H9 (cell line): Measurements from ENCODE around the gene ATG13. TPM values are rescaled to one million over a fixed set of nuclear protein-coding genes. Genes with fewer than 3 reads are reported as not detected.

Experiments used
- DNase-seq: peaks from one replicate; pipeline ENCODE4 v3.0.0-alpha.2; 2017
- H2AFZ ChIP-seq: one replicate; pipeline ENCODE4 v1.6.1; 2013; ENCODE audit warnings: mild to moderate bottlenecking, low read length, control low read depth, moderate library complexity
- H2AK5ac ChIP-seq: 2 replicates; pipeline ENCODE4 v1.6.1; 2013; ENCODE audit warnings: low read length, control low read depth, mixed read lengths; ENCODE audit not compliant: insufficient read length
- H2BK120ac ChIP-seq: one replicate; pipeline ENCODE4 v1.6.1; 2013; ENCODE audit warnings: low read depth, mild to moderate bottlenecking, low read length, control low read depth, inconsistent platforms; ENCODE audit not compliant: poor library complexity, severe bottlenecking
- H2BK12ac ChIP-seq: 2 replicates; pipeline ENCODE4 v1.6.1; 2013; ENCODE audit warnings: low read length, control low read depth, mixed read lengths, low read depth; ENCODE audit not compliant: insufficient read length
- H2BK15ac ChIP-seq: 2 replicates; pipeline ENCODE4 v1.6.1; 2013; ENCODE audit warnings: low read depth, low read length, control low read depth
- H2BK20ac ChIP-seq: one replicate; pipeline ENCODE4 v1.6.1; 2013; ENCODE audit warnings: low read depth, mild to moderate bottlenecking, low read length, control low read depth, inconsistent platforms; ENCODE audit not compliant: poor library complexity, severe bottlenecking
- H2BK5ac ChIP-seq: 2 replicates; pipeline ENCODE4 v1.6.1; 2013; ENCODE audit warnings: low read length, control low read depth, mixed read lengths; ENCODE audit not compliant: insufficient read length
- H3K14ac ChIP-seq: 2 replicates; pipeline ENCODE4 v1.6.1; 2013; ENCODE audit warnings: low read length, control low read depth; ENCODE audit not compliant: insufficient read depth
- H3K18ac ChIP-seq: 2 replicates; pipeline ENCODE4 v1.6.1; 2013; ENCODE audit warnings: low read depth, mild to moderate bottlenecking, mixed read lengths, low read length, control low read depth; ENCODE audit not compliant: insufficient read length
- H3K23ac ChIP-seq: 2 replicates; pipeline ENCODE4 v1.6.1; 2013; ENCODE audit warnings: low read length, control low read depth, mixed read lengths, low read depth; ENCODE audit not compliant: insufficient read length
- H3K23me2 ChIP-seq: 2 replicates; pipeline ENCODE4 v1.6.1; 2013; ENCODE audit warnings: low read depth, mild to moderate bottlenecking, mixed read lengths, low read length, control low read depth; ENCODE audit not compliant: insufficient read length, poor library complexity, severe bottlenecking
- H3K27ac ChIP-seq: 2 replicates; pipeline ENCODE4 v1.5.1; 2013; ENCODE audit warnings: low read length, control low read depth, mixed read lengths, low read depth; ENCODE audit not compliant: insufficient read length
- H3K27me3 ChIP-seq: 2 replicates; pipeline ENCODE4 v1.6.1; 2013; ENCODE audit warnings: low read length, control low read depth, inconsistent platforms; ENCODE audit not compliant: insufficient read depth
- H3K4ac ChIP-seq: 2 replicates; pipeline ENCODE4 v1.6.1; 2013; ENCODE audit warnings: low read depth, mild to moderate bottlenecking, control low read depth, inconsistent platforms, low read length, moderate library complexity
- H3K4me1 ChIP-seq: 2 replicates; pipeline ENCODE4 v1.6.1; 2013; ENCODE audit warnings: low read length, control low read depth, inconsistent platforms; ENCODE audit not compliant: insufficient read depth
- H3K4me2 ChIP-seq: 2 replicates; pipeline ENCODE4 v1.6.1; 2013; ENCODE audit warnings: low read length, control low read depth, mixed read lengths; ENCODE audit not compliant: insufficient read length, insufficient read depth
- H3K56ac ChIP-seq: 2 replicates; pipeline ENCODE4 v1.6.1; 2013; ENCODE audit warnings: low read depth, mild to moderate bottlenecking, mixed read lengths, low read length, control low read depth; ENCODE audit not compliant: insufficient read length
- H3K79me1 ChIP-seq: 2 replicates; pipeline ENCODE4 v1.6.1; 2013; ENCODE audit warnings: low read depth, mild to moderate bottlenecking, moderate library complexity, low read length, control low read depth, inconsistent platforms; ENCODE audit not compliant: insufficient read depth, poor library complexity, severe bottlenecking
- H3K79me2 ChIP-seq: 2 replicates; pipeline ENCODE4 v1.6.1; 2013; ENCODE audit warnings: low read length, control low read depth, inconsistent platforms; ENCODE audit not compliant: insufficient read depth
- H3K9ac ChIP-seq: 2 replicates; pipeline ENCODE4 v1.6.1; 2013; ENCODE audit warnings: low read length, control low read depth, mixed read lengths; ENCODE audit not compliant: insufficient read length; ENCODE audit errors: extremely low read depth
- H3K9me3 ChIP-seq: one replicate; pipeline ENCODE4 v1.6.1; 2013; ENCODE audit warnings: low read depth, low read length, inconsistent platforms; ENCODE audit not compliant: control insufficient read depth
- H3T11ph ChIP-seq: one replicate; pipeline ENCODE4 v1.6.1; 2013; ENCODE audit warnings: mild to moderate bottlenecking, low read length, control low read depth, inconsistent platforms
- H4K20me1 ChIP-seq: one replicate; pipeline ENCODE4 v1.6.1; 2013; ENCODE audit not compliant: control insufficient read depth, insufficient read length, insufficient read depth
- H4K5ac ChIP-seq: 2 replicates; pipeline ENCODE4 v1.6.1; 2013; ENCODE audit warnings: low read depth, mild to moderate bottlenecking, mixed read lengths, low read length, control low read depth; ENCODE audit not compliant: insufficient read length
- H4K8ac ChIP-seq: replicated peaks from 2 replicates; pipeline ENCODE4 v1.6.1; 2013; ENCODE audit warnings: low read length, control low read depth, mixed read lengths, low read depth; ENCODE audit not compliant: insufficient read length
- H4K91ac ChIP-seq: 2 replicates; pipeline ENCODE4 v1.6.1; 2013; ENCODE audit warnings: low read depth, mild to moderate bottlenecking, moderate library complexity, mixed read lengths, low read length, control low read depth; ENCODE audit not compliant: insufficient read length
- H3K27ac Mint-ChIP-seq, 3 experiments: 2 replicates in 2 of 3; 3 replicates in 1 of 3; pipeline ENCODE4 v1.8.0; 2020 to 2021; ENCODE audit warnings: mixed read lengths in 3 of 3, mild to moderate bottlenecking in 1 of 3, moderate library complexity in 1 of 3
- H3K27me3 Mint-ChIP-seq: 2 replicates; pipeline ENCODE4 v1.8.0; 2021; ENCODE audit warnings: low read depth, mild to moderate bottlenecking, moderate library complexity, mixed read lengths
- H3K36me3 Mint-ChIP-seq, 3 experiments: 2 replicates in 2 of 3; 3 replicates in 1 of 3; pipeline ENCODE4 v1.8.0; 2020 to 2021; ENCODE audit warnings: low read depth in 3 of 3, mixed read lengths in 3 of 3; ENCODE audit not compliant: insufficient read depth in 1 of 3
- H3K4me1 Mint-ChIP-seq, 2 experiments: 2 replicates each; pipeline ENCODE4 v1.8.0; 2020; ENCODE audit warnings: mixed read lengths in 2 of 2
- H3K4me3 Mint-ChIP-seq, 2 experiments: 2 replicates in 1 of 2; 3 replicates in 1 of 2; pipeline ENCODE4 v1.8.0; 2020 to 2021; ENCODE audit warnings: mild to moderate bottlenecking in 2 of 2, mixed read lengths in 2 of 2, moderate library complexity in 1 of 2
- H3K9me3 Mint-ChIP-seq, 2 experiments: 2 replicates in 1 of 2; 3 replicates in 1 of 2; pipeline ENCODE4 v1.8.0; 2020; ENCODE audit warnings: mild to moderate bottlenecking in 2 of 2, mixed read lengths in 2 of 2, moderate library complexity in 1 of 2
- CTCF ChIP-seq: fragments of 200-600 bp; sonication (generic); conservative IDR thresholded peaks from 3 replicates; pipeline ENCODE4 v1.8.0; 2021; ENCODE audit warnings: antibody characterized with exemption, mild to moderate bottlenecking
- WGBS: extraction: QIAGEN DNeasy Blood & Tissue Kit; methylation state at CpG from one replicate; pipeline ENCODE4 v1.1.7; 2013; ENCODE audit warnings: missing lambda C conversion rate, low lambda C conversion rate, mixed read lengths; ENCODE audit not compliant: insufficient read length; ENCODE audit errors: extremely low coverage; 5-methylcytosine and 5-hydroxymethylcytosine counted together
- total RNA-seq: library from RNA; stranded (reverse); gene quantifications from 2 replicates; pipeline ENCODE4 v1.2.1, GENCODE V29; 2021

The ATG13 gene
- total RNA-seq, 1 experiment from 2014 or later, result 79.1 TPM

DNA sequence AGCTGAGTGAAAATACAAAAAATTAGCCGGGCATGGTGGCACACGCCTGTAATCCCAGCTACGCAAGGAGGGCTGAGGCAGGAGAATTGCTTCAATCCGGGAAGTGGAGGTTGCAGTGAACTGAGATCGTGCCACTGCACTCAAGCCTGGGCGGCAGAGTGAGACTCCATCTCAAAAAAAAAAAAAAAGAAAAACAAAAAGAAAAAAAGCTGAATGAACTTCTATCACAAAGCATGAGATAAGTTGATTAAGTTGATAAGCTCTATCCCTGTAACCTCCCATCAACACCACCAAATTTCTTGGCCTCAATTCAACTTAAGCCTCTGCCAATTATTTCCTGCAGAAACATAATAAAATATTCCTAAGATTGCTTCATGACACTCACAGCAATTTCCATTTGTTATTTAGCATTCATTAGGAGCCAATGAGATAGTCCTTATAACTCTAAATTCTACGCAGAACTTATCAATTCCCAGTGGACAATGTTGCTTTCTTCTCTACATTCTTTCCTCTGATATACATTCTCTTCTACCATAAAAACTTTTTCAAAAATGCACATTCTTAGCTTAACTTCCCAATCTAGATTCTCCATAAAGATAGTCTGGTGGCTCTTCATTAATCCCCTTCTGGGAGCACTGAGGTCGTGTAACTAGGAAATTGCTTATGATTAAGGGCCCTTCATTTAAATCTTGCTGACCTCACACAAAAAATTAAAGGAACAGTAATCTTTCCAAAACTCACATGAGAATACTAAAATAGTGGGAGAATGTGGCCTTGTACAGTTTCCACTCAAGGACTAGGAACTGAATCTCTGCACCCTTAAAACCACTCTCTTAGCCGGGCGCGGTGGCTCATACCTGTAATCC, 26.4 kb upstream of the ATG13 start:
- no peak for TF ChIP-seq CTCF
- Histone ChIP-seq H3K4me2 (no peak overlapping the region), H4K20me1 (no peaks in the 10 kb centered on the region)

More for the DNA sequence above, 26.4 kb upstream of the ATG13 start:
- Histone ChIP-seq H3T11ph (no peak overlapping the region), H3K27ac (no peak overlapping the region), H3K23me2 (peaks cover 5% of the 10 kb centered on the region), H2BK5ac (no peak overlapping the region), H4K8ac (no peak overlapping the region), H2BK20ac (no peak overlapping the region), H4K91ac (no peak overlapping the region), H2AK5ac (no peak overlapping the region), H2BK120ac (no peak overlapping the region), H3K4me1 (no peaks in the 10 kb centered on the region), H3K56ac (no peak overlapping the region), H3K9me3 (no peaks in the 10 kb centered on the region), H3K14ac (no peak overlapping the region), H3K79me2 (peaks cover 17% of the 10 kb centered on the region; the same call in 1 of the 2 replicates), H3K9ac (no peak overlapping the region), H3K79me1 (peaks cover 8% of the 10 kb centered on the region), H2AFZ (no peak overlapping the region), H3K27me3 (no peaks in the 10 kb centered on the region), H3K4ac (no peak overlapping the region), H3K23ac (no peak overlapping the region), H2BK15ac (no peak overlapping the region), H2BK12ac (no peak overlapping the region), H4K5ac (no peak overlapping the region), H3K18ac (no peak overlapping the region)
- peaks cover 0 to 5% (median 2%) of the 10 kb centered on the region in 3 experiments; a peak in 2 of 7 replicates for H3K36me3 Mint-ChIP-seq
- WGBS, result no CpG with 5 or more reads among the region's 11 CpGs
- peak overlapping the region in 1 of 2 experiments; percentile 8; a peak in 1 of 5 replicates for H3K4me3 Mint-ChIP-seq
- DNase-seq, result no peak
- 0 out of 7 replicates have a peak overlapping the region, but pooled peaks of 1 of the 3 experiments have one; percentile 40 for H3K27ac Mint-ChIP-seq
- H3K27me3 Mint-ChIP-seq, result no peaks in the 10 kb centered on the region
- peaks cover 17 to 18% of the 10 kb centered on the region in 2 experiments for H3K4me1 Mint-ChIP-seq
- H3K9me3 Mint-ChIP-seq, result no peaks in the 10 kb centered on the region
